T-cell (primary cell): ENCODE data around the gene ARHGAP6. TPM values are rescaled to one million over a fixed set of nuclear protein-coding genes. Genes with fewer than 3 reads are reported as not detected.
"Not testable (repeated sequence)": the region's sequence is repeated elsewhere in the genome, so short reads cannot be mapped to it uniquely, and the experiment has no call there.

Source experiments
- ATAC-seq, 4 experiments: fragments of 200-7000 bp in 3 of 4; fragments of 150-1000 bp in 1 of 4; cut with Tn5 transposase; replicated peaks in 1 of 4; 1 replicate in 3 of 4; 2 replicates in 1 of 4; pipeline ENCODE4 v1.10.0; 2021; ENCODE audit warnings: moderate library complexity in 3 of 4, mild to moderate bottlenecking in 2 of 4, moderate number of reproducible peaks in 1 of 4
- CTCF ChIA-PET, 2 donors: fragments of 300-600 bp; sonication (Branson Sonifier 250); formaldehyde crosslinking; loops; one replicate each; lab custom pipeline; 2022; ENCODE audit warnings: antibody characterized with exemption in 2 of 2; lab: Charles Lee
- POLR2A ChIA-PET, 2 donors: fragments of 300-600 bp; sonication (Branson Sonifier 250); formaldehyde crosslinking; loops; one replicate each; lab custom pipeline; 2022; ENCODE audit warnings: antibody characterized with exemption in 2 of 2; lab: Charles Lee
- DNase-seq, 35 experiments: peaks; one replicate each; pipeline versions ENCODE4 v3.0.0 to v3.0.0-alpha.2; 2013 to 2023
- H3K27ac ChIP-seq: one replicate; pipeline ENCODE4 v1.5.1; 2013; ENCODE audit warnings: low read length
- H3K27me3 ChIP-seq, 2 experiments: replicated peaks in 1 of 2; 1 replicate in 1 of 2; 2 replicates in 1 of 2; pipeline versions ENCODE4 v1.6.1 to v1.7.0; 2013; ENCODE audit warnings: low read length in 1 of 2, mixed read lengths in 1 of 2; ENCODE audit not compliant: control insufficient read depth in 2 of 2, insufficient read depth in 2 of 2; ENCODE audit errors: extremely low read depth in 1 of 2
- H3K36me3 ChIP-seq, 2 donors: 1 replicate in 1 of 2; 2 replicates in 1 of 2; pipeline versions ENCODE4 v1.6.1 to v1.7.0; 2013; ENCODE audit warnings: low read length in 1 of 2; ENCODE audit not compliant: control insufficient read depth in 2 of 2, insufficient read depth in 1 of 2; ENCODE audit errors: extremely low read depth in 1 of 2
- H3K4me1 ChIP-seq, 2 experiments: 1 replicate in 1 of 2; 2 replicates in 1 of 2; pipeline versions ENCODE4 v1.6.1 to v1.7.0; 2013; ENCODE audit warnings: low read length in 2 of 2, mixed read lengths in 1 of 2; ENCODE audit not compliant: insufficient read depth in 2 of 2, control insufficient read depth in 1 of 2; ENCODE audit errors: extremely low read depth in 1 of 2
- H3K4me3 ChIP-seq, 2 donors: 1 replicate in 1 of 2; 2 replicates in 1 of 2; pipeline versions ENCODE4 v1.5.1 to v1.7.0; 2013; ENCODE audit warnings: mild to moderate bottlenecking in 2 of 2, low read length in 1 of 2, moderate library complexity in 1 of 2; ENCODE audit not compliant: control insufficient read depth in 1 of 2; ENCODE audit errors: extremely low read depth in 1 of 2
- H3K9me3 ChIP-seq: 2 replicates; pipeline ENCODE4 v1.7.0; 2013
- H3K27ac Mint-ChIP-seq, 2 donors: one replicate each; pipeline ENCODE4 v1.8.0; 2020 to 2021; ENCODE audit warnings: mild to moderate bottlenecking in 2 of 2, mixed read lengths in 2 of 2
- H3K27me3 Mint-ChIP-seq, 2 donors: one replicate each; pipeline ENCODE4 v1.8.0; 2021 to 2022; ENCODE audit warnings: mixed read lengths in 2 of 2
- H3K36me3 Mint-ChIP-seq: one replicate; pipeline ENCODE4 v1.8.0; 2021; ENCODE audit warnings: mixed read lengths
- H3K4me1 Mint-ChIP-seq, 3 donors: one replicate each; pipeline ENCODE4 v1.8.0; 2020 to 2022; ENCODE audit warnings: mixed read lengths in 3 of 3, mild to moderate bottlenecking in 1 of 3
- H3K4me3 Mint-ChIP-seq, 3 donors: one replicate each; pipeline ENCODE4 v1.8.0; 2020 to 2022; ENCODE audit warnings: mild to moderate bottlenecking in 3 of 3, mixed read lengths in 3 of 3, moderate library complexity in 3 of 3
- H3K9me3 Mint-ChIP-seq, 3 donors: one replicate each; pipeline ENCODE4 v1.8.0; 2020 to 2022; ENCODE audit warnings: mixed read lengths in 3 of 3
- WGBS: methylation state at CpG from one replicate; pipeline ENCODE4 v1.1.5; 2013; ENCODE audit warnings: missing lambda C conversion rate; ENCODE audit not compliant: insufficient coverage; 5-methylcytosine and 5-hydroxymethylcytosine counted together
- total RNA-seq, 35 experiments: library from RNA in 6 of 35; stranded (reverse) in 6 of 35; fragments of 120-200 nt in 1 of 35; gene quantifications; one replicate each; pipeline versions ENCODE4 v1.2.1 to v1.2.4 and lab custom pipeline; 2013 to 2026

ARHGAP6 gene
- total RNA-seq, 5 donors from 2014 or later (not counting 1 experiment from before 2014, with no cell fraction given), result 0.09 to 0.13 (median 0.12) TPM; not detected in 2

GRCh38 chrX:11363825-11364224 lies 301.9 kb downstream of the ARHGAP6 start:
- H3K4me1 Mint-ChIP-seq, H3K4me3 Mint-ChIP-seq, H3K9me3 ChIP-seq, DNase-seq, H3K36me3 ChIP-seq, H3K36me3 Mint-ChIP-seq, POLR2A ChIA-PET, H3K27ac ChIP-seq, H3K4me3 ChIP-seq, CTCF ChIA-PET, H3K27ac Mint-ChIP-seq, H3K27me3 Mint-ChIP-seq, H3K4me1 ChIP-seq, ATAC-seq, H3K27me3 ChIP-seq: not testable (repeated sequence)
- H3K9me3 Mint-ChIP-seq, result peaks cover 0 to 13% (median 0%) of the 10 kb centered on the region in 3 donors
- no CpG with 5 or more reads among the region's 1 CpG for WGBS

DNA sequence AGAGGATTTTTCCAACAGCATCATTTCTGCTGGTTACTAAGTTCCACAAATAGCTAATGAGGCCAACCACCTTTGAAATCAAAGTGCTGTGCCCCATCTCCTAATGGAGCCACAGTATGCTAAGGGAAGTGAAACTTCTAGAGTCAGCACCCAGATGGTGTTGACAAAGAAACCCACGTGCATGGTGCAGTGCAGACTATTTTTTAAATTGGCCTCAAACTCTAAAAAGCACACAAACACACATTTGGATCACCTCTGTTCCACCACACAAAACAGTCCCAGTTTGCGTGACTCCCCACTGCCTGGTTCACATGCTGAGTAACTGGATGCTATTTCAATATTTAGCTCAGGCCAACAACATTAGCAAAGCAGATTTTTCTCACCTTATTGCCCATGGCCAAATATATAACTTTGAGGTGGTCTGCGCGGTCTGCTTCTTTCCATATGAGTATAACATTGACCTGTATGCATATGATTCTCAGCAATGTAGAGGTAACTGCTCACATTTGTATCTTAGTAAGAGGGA lies 302.6 kb downstream of the ARHGAP6 start:
- no peak overlapping the region for H3K4me3 Mint-ChIP-seq
- no peaks in the 10 kb centered on the region for H3K9me3 ChIP-seq
- no peak overlapping the region for H3K27ac ChIP-seq
- H3K4me1 ChIP-seq, result no peaks in the 10 kb centered on the region
- no peaks in the 10 kb centered on the region for H3K27me3 ChIP-seq
- H3K36me3 Mint-ChIP-seq, result no peaks in the 10 kb centered on the region
- peaks cover 0 to 13% (median 0%) of the 10 kb centered on the region in 3 donors for H3K9me3 Mint-ChIP-seq
- WGBS, result no CpG with 5 or more reads among the region's 4 CpGs
- no peak for DNase-seq
- H3K27ac Mint-ChIP-seq, result no peak overlapping the region
- no peak overlapping the region for H3K4me3 ChIP-seq
- peaks cover 0 to under 1% of the 10 kb centered on the region in 2 donors for H3K27me3 Mint-ChIP-seq
- no peaks in the 10 kb centered on the region for H3K36me3 ChIP-seq
- no peak for ATAC-seq
- ChIA-PET POLR2A (no interaction called here), CTCF (no interaction called here)
- no peaks in the 10 kb centered on the region for H3K4me1 Mint-ChIP-seq

GRCh38 chrX:11361666-11362065 lies 304.1 kb downstream of the ARHGAP6 start:
- POLR2A ChIA-PET, H3K36me3 ChIP-seq, CTCF ChIA-PET, H3K9me3 ChIP-seq, H3K4me1 ChIP-seq, H3K27me3 ChIP-seq, H3K4me3 Mint-ChIP-seq, H3K4me1 Mint-ChIP-seq, H3K27ac ChIP-seq, ATAC-seq, H3K4me3 ChIP-seq, H3K27ac Mint-ChIP-seq, H3K27me3 Mint-ChIP-seq, DNase-seq, H3K9me3 Mint-ChIP-seq, H3K36me3 Mint-ChIP-seq: not testable (repeated sequence)
- WGBS, result no CpG with 5 or more reads among the region's 3 CpGs

- not testable (repeated sequence) for H3K4me3 Mint-ChIP-seq
- WGBS, result no CpG with 5 or more reads among the region's 2 CpGs
Observed at GRCh38 chrX:11355944-11356343, 309.8 kb downstream of the ARHGAP6 start.

GRCh38 chrX:11355259-11355909 lies 310.3 kb downstream of the ARHGAP6 start:
- no peak for ATAC-seq
- 100% methylated on average over 2 of the region's 4 CpGs for WGBS
- H3K27me3 Mint-ChIP-seq, result peaks cover 0 to 12% of the 10 kb centered on the region in 2 donors

More at GRCh38 chrX:11355944-11356343, 309.8 kb downstream of the ARHGAP6 start:
- H3K4me3 ChIP-seq, CTCF ChIA-PET, H3K9me3 ChIP-seq, H3K4me1 ChIP-seq, H3K27me3 ChIP-seq, H3K36me3 ChIP-seq, H3K27ac Mint-ChIP-seq, POLR2A ChIA-PET, H3K27ac ChIP-seq, H3K4me1 Mint-ChIP-seq, H3K36me3 Mint-ChIP-seq, ATAC-seq, DNase-seq, H3K9me3 Mint-ChIP-seq: not testable (repeated sequence)
- peaks cover 0 to 12% of the 10 kb centered on the region in 2 donors for H3K27me3 Mint-ChIP-seq

DNA sequence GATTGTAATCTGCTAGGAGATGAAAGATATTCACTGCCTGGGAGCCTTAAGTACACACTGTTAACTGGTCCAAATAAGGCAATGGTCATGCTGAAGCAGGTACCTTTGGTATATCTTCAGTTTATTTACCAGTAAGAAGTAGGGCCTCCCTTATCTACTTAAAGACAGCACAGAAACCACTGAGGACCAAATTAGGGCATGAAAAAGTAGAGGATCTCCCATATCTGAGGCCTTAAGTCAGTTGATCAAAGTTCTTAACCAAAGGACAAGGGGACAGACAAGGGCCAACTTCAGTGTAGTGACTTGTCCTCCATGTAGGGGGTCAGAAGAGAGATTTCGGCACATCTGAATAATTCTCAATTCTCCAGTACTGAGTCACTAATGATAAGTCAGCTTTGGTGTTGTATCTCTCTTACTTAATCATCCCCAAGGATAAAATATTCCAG lies 313.4 kb downstream of the ARHGAP6 start:
- Histone ChIP-seq H3K4me1 (peaks cover 0 to 2% of the 10 kb centered on the region in 2 experiments), H3K4me3 (no peak overlapping the region), H3K9me3 (no peaks in the 10 kb centered on the region), H3K36me3 (no peaks in the 10 kb centered on the region), H3K27me3 (no peaks in the 10 kb centered on the region), H3K27ac (no peak overlapping the region)
- ChIA-PET CTCF (interaction anchor here in 1 of 2 donors (0.6 kb wide), 1 partner anchor 344 kb away, joined by 3 read pairs; no protein-coding TSS in a partner anchor), POLR2A (no interaction called here)
- no CpG with 5 or more reads among the region's 1 CpG for WGBS
- DNase-seq (no peak), ATAC-seq (no peak)
- H3K36me3 Mint-ChIP-seq, result no peaks in the 10 kb centered on the region
- no peaks in the 10 kb centered on the region for H3K9me3 Mint-ChIP-seq
- no peaks in the 10 kb centered on the region for H3K4me1 Mint-ChIP-seq
- no peak overlapping the region for H3K4me3 Mint-ChIP-seq
- H3K27ac Mint-ChIP-seq, result no peak overlapping the region
- peaks cover 0 to 12% of the 10 kb centered on the region in 2 donors for H3K27me3 Mint-ChIP-seq

More at GRCh38 chrX:11355259-11355909, 310.3 kb downstream of the ARHGAP6 start:
- Histone ChIP-seq H3K4me1 (peaks cover 0 to 2% of the 10 kb centered on the region in 2 experiments), H3K36me3 (no peaks in the 10 kb centered on the region), H3K4me3 (no peak overlapping the region), H3K9me3 (no peaks in the 10 kb centered on the region), H3K27ac (no peak overlapping the region), H3K27me3 (no peaks in the 10 kb centered on the region)
- Mint-ChIP-seq H3K36me3 (no peaks in the 10 kb centered on the region), H3K4me1 (no peaks in the 10 kb centered on the region), H3K4me3 (no peak overlapping the region), H3K9me3 (no peaks in the 10 kb centered on the region), H3K27ac (no peak overlapping the region)
- POLR2A ChIA-PET, result no interaction called here
- CTCF ChIA-PET, result no interaction called here
- DNase-seq, result no peak
